ENCODE measurements around the gene PLEKHB1.

The PLEKHB1 gene

DNA sequence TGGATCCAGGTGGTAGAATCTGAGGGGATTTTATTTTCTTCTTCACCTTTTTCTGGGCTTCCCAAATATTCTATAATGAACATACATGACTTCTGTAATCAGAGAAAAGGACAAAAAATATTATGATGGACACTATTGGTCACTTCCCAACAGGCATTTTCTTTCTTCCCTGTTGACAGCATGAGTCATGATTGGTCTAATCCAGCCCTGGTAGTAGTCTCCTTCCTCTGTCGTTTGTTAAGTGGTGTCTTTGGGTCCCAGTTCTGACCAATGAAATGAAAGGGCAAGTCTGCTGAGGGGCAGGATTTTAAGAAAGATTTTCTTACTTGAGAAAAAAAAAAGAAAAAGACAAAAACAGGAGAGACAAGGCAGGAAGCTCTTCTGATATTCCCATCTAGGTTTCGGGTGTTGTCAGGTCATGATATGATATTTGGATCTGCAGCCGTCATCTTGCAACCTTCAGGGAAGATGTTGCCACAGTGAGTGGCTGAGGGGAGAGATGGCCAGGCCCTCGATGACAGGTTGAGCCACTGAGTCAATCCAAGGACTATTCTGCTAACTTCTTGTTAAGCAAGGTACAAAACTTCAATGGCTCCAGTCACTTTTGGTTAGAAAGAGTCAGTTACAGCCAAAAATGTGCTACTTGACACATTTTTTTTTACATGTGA lies 23.3 kb upstream of the PLEKHB1 start:
- DNase-seq (ENCODE audit: low spot score) = no peak
- TF ChIP-seq, protein P1, sequence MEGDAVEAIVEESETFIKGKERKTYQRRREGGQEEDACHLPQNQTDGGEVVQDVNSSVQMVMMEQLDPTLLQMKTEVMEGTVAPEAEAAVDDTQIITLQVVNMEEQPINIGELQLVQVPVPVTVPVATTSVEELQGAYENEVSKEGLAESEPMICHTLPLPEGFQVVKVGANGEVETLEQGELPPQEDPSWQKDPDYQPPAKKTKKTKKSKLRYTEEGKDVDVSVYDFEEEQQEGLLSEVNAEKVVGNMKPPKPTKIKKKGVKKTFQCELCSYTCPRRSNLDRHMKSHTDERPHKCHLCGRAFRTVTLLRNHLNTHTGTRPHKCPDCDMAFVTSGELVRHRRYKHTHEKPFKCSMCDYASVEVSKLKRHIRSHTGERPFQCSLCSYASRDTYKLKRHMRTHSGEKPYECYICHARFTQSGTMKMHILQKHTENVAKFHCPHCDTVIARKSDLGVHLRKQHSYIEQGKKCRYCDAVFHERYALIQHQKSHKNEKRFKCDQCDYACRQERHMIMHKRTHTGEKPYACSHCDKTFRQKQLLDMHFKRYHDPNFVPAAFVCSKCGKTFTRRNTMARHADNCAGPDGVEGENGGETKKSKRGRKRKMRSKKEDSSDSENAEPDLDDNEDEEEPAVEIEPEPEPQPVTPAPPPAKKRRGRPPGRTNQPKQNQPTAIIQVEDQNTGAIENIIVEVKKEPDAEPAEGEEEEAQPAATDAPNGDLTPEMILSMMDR (IDR thresholded peaks at IDR 0.05; ENCODE audit: extremely low read depth, missing control alignments) = no peak

DNA sequence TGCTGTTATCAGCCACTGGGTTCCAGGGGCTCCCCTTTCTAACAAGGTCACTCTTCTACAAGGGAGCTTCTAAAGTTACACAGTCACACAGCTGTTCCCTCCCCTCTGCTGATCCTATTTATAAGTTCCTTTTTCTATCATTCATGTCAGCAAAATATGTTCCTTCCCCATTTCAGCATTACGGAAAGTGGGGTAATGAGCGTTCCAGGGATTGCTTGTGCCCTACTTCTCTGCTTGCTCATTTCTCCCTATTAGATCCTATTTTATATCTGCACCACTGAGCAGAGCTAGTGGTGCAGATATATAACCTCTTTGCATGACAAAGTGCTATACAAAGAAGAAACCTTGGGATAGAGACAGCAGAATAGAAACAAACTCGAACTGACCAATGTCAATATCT lies 22.7 kb upstream of the PLEKHB1 start:
- DNase-seq (ENCODE audit: low spot score) = no peak
- TF ChIP-seq, protein P1 (IDR thresholded peaks at IDR 0.05; ENCODE audit: extremely low read depth, missing control alignments) = no peak

DNA sequence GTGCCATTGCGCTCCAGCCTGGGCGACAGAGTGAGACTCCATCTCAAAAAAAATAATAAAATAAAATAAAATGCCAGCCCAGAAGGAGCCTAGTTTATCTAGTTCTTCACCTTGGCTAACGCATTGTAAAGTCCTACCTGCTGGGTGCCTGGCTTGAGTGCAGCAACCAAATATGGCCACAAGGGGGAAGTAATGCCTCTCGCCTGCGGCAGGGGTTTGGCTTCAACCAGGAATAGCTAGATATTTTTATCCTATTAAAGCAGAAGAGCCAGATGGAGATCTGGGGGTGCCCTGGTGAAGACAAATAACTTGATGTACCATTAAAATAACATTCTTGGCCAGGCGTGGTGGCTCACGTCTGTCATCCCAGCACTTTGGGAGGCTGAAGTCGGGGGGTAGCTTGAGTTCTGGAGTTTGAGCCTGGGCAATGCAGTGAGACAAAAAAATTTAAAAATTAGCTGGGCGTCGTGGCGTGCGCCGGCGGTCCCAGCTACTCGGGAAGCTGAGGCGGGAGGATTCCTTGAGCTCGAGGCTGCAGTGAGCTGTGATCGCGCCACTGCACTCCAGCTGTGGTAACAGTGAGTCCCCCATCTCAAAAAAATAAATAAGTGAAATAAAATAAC lies 20.6 kb upstream of the PLEKHB1 start:
- TF ChIP-seq, protein P1 (IDR thresholded peaks at IDR 0.05; ENCODE audit: extremely low read depth, missing control alignments) = peak; percentile 89
- peak; percentile 79 for DNase-seq (ENCODE audit: low spot score)

DNA sequence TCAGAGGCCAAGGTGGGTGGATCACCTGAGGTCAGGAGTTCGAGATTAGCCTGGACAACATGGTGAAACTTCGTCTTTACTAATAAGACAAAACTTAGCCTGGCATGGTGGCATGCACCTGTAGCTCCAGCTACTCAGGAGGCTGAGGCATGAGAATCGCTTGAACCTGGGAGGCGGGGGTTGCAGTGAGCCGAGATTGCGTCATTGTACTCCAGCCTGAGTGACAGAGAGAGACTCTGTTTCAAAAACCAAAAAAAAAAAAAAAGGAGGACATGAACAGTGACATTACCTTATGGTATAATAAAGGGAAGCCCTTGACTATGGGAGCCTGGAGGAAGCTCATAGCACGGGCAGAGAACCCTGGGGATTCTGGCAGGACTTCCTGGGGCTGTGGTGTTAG lies 16.5 kb upstream of the PLEKHB1 start:
- TF ChIP-seq, protein P1 (IDR thresholded peaks at IDR 0.05; ENCODE audit: extremely low read depth, missing control alignments) = no peak
- no peak for DNase-seq (ENCODE audit: low spot score)

DNA sequence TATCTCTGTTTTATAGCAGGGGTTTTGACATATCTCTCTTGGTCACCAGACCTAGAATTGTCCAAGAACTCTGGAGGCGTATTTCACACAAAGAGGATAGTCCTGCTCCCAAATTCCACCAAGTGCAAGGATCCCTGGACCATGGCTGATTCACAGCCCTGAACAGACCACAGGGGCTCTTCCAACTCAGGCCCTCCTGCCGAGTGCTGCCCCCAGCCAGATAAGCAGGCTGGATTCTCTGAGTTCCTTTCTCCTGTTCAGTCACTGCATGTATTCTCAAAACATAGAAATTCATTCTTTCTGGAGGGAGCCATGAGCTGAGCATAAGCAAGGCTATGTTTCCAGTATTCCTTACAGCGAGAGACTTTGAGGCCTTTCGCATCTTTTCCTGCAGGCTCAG lies 13.4 kb upstream of the PLEKHB1 start:
- TF ChIP-seq, protein P1 (IDR thresholded peaks at IDR 0.05; ENCODE audit: extremely low read depth, missing control alignments) = no peak

DNA sequence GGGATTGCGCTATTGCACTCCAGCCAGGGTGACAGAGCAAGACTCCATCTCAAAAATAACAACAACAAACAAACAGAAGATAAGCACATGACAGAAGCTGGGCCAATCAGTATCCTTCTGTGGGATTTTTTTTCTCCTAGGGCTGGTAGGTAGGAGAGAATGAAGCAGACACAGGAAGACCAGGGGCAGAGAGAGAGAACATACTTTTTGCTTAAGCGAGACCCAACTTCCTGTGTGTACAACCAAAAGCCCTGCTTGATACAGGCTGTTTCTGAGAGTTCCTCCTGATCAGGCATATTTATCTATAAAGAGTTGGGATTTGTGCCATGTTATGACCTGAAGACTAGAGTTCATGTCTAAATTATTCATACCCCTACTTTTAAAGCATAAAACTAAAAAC lies 12.4 kb upstream of the PLEKHB1 start:
- TF ChIP-seq, protein P1 (IDR thresholded peaks at IDR 0.05; ENCODE audit: extremely low read depth, missing control alignments) = no peak
- no peak for DNase-seq (ENCODE audit: low spot score)

More for the DNA sequence above, 13.4 kb upstream of the PLEKHB1 start:
- DNase-seq (ENCODE audit: low spot score) = no peak

DNA sequence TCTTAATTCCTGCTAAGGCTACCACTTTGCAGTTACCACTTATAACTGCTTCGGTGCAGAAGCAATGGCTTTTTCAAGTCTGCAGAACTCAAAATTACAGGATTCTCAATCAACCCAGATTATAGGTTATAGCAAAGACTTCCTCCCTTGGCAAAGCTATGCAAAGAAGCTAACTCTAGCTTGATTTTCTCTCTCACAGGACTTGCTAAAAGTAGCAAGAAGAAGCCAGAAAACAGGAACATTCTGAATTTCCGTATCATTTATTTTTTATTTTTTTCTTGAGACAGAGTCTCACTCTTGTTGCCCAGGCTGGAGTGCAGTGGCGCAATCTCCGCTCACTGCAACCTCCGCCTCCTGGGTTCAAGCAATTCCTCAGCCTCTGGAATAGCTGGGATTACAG lies 10.7 kb upstream of the PLEKHB1 start:
- TF ChIP-seq, protein P1 (IDR thresholded peaks at IDR 0.05; ENCODE audit: extremely low read depth, missing control alignments) = no peak
- DNase-seq (ENCODE audit: low spot score) = no peak
